CD4-positive, alpha-beta T cell (primary cell): ENCODE data around the gene AGAP1. TPM values are rescaled to one million over a fixed set of nuclear protein-coding genes. Genes with fewer than 3 reads are reported as not detected.

Source experiments
- ATAC-seq: fragments of 200-7000 bp; cut with Tn5 transposase; one replicate; pipeline ENCODE4 v1.10.0; 2022; ENCODE audit warnings: mild to moderate bottlenecking; ENCODE audit not compliant: poor library complexity
- CTCF ChIA-PET: fragments of 350-600 bp; sonication (Branson Sonifier 250); formaldehyde crosslinking; loops from one replicate; lab custom pipeline; 2021; ENCODE audit warnings: antibody characterized with exemption, inconsistent platforms; lab: Charles Lee
- POLR2A ChIA-PET: fragments of 350-600 bp; sonication (Branson Sonifier 250); formaldehyde crosslinking; loops from one replicate; lab custom pipeline; 2021; ENCODE audit warnings: antibody characterized with exemption, inconsistent platforms; lab: Charles Lee
- DNase-seq, 14 experiments: peaks; one replicate each; pipeline ENCODE4 v3.0.0-alpha.2; 2013 to 2020; ENCODE audit warnings: mixed read lengths in 2 of 14
- H3K27ac ChIP-seq, 2 donors: one replicate each; pipeline versions ENCODE4 v1.5.1 to v1.7.0; 2013; ENCODE audit warnings: low read length in 2 of 2, low read depth in 1 of 2, mild to moderate bottlenecking in 1 of 2
- H3K27me3 ChIP-seq, 2 experiments: 1 replicate in 1 of 2; 2 replicates in 1 of 2; pipeline versions ENCODE4 v1.6.1 to v1.7.0; 2013; ENCODE audit warnings: low read length in 2 of 2, control low read depth in 1 of 2, mild to moderate bottlenecking in 1 of 2, moderate library complexity in 1 of 2; ENCODE audit not compliant: insufficient read depth in 2 of 2, control insufficient read depth in 1 of 2
- H3K36me3 ChIP-seq: one replicate; pipeline ENCODE4 v1.6.1; 2013; ENCODE audit warnings: low read length, control low read depth; ENCODE audit not compliant: insufficient read depth
- H3K4me1 ChIP-seq: one replicate; pipeline ENCODE4 v1.6.1; 2013; ENCODE audit warnings: low read length, control low read depth; ENCODE audit not compliant: insufficient read depth
- H3K4me3 ChIP-seq: one replicate; pipeline ENCODE4 v1.5.1; 2013; ENCODE audit warnings: mild to moderate bottlenecking, low read length, moderate library complexity
- H3K9me3 ChIP-seq, 2 experiments: 1 replicate in 1 of 2; 2 replicates in 1 of 2; pipeline versions ENCODE4 v1.6.1 to v1.7.0; 2013; ENCODE audit warnings: low read length in 2 of 2, mild to moderate bottlenecking in 2 of 2, control low read depth in 1 of 2, moderate library complexity in 1 of 2; ENCODE audit not compliant: control insufficient read depth in 1 of 2, insufficient read depth in 1 of 2
- H3K27ac Mint-ChIP-seq: one replicate; pipeline ENCODE4 v1.8.0; 2020; ENCODE audit warnings: mixed read lengths
- H3K27me3 Mint-ChIP-seq: one replicate; pipeline ENCODE4 v1.8.0; 2021; ENCODE audit warnings: mixed read lengths
- H3K36me3 Mint-ChIP-seq: one replicate; pipeline ENCODE4 v1.8.0; 2021; ENCODE audit warnings: low read depth, mixed read lengths
- H3K4me1 Mint-ChIP-seq: one replicate; pipeline ENCODE4 v1.8.0; 2021; ENCODE audit warnings: low read depth, mixed read lengths
- H3K4me3 Mint-ChIP-seq: one replicate; pipeline ENCODE4 v1.8.0; 2020; ENCODE audit warnings: mild to moderate bottlenecking, mixed read lengths
- H3K9me3 Mint-ChIP-seq: one replicate; pipeline ENCODE4 v1.8.0; 2020; ENCODE audit warnings: mixed read lengths
- intact Hi-C, 2 experiments: fragments of 100-400 bp; cut with DNase I in 1 of 2; cut with micrococcal nuclease in 1 of 2; formaldehyde crosslinking; loops; one replicate each; pipeline versions ENCODE4 v1.15.1 to v1.9.0; 2023 to 2025; cut with DNase I, micrococcal nuclease
- total RNA-seq, 174 experiments: library from RNA in 2 of 174; stranded (reverse) in 2 of 174; gene quantifications; one replicate each; pipeline ENCODE4 v1.2.3 and lab custom pipeline; 2021 to 2026
- TF ChIP-seq, protein P1 (sequence below): fragments of 200-600 bp; IDR thresholded peaks from one replicate; pipeline ENCODE4 v1.8.0; 2022; ENCODE audit warnings: antibody characterized with exemption, mild to moderate bottlenecking

The AGAP1 gene
- total RNA-seq, 2 experiments from 2014 or later = 2.6 to 3.1 TPM

DNA sequence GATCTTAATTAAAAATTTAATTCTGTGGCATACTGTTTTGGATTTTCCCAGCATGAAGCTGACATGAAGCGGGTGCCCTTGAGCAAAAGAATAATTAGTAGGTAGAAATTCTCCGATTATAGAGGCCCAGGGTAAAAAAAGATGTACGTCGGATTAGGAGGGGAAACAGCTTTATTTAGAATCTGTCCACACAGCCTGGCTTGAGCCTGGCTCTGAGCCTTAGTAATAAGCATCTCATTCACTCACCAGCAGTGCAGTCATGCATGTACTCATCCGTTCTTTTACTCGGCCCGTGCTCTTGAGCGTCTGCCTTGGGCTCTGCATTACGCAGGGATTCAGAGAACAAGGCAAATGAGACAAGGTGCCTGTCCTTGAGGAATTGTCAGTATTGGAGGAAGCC, 219.3 kb downstream of the AGAP1 start:
- no peak overlapping the region for H3K27ac Mint-ChIP-seq
- H3K36me3 ChIP-seq = no peaks in the 10 kb centered on the region
- no peaks in the 10 kb centered on the region for H3K9me3 ChIP-seq
- no peaks in the 10 kb centered on the region for H3K9me3 Mint-ChIP-seq
- H3K4me1 Mint-ChIP-seq = no peaks in the 10 kb centered on the region
- ATAC-seq (no peak), DNase-seq (no peak)
- ChIA-PET CTCF (no interaction called here), POLR2A (no interaction called here)
- no peak overlapping the region for H3K4me3 Mint-ChIP-seq
- intact Hi-C loops = no loop called here
- TF ChIP-seq, protein P1, sequence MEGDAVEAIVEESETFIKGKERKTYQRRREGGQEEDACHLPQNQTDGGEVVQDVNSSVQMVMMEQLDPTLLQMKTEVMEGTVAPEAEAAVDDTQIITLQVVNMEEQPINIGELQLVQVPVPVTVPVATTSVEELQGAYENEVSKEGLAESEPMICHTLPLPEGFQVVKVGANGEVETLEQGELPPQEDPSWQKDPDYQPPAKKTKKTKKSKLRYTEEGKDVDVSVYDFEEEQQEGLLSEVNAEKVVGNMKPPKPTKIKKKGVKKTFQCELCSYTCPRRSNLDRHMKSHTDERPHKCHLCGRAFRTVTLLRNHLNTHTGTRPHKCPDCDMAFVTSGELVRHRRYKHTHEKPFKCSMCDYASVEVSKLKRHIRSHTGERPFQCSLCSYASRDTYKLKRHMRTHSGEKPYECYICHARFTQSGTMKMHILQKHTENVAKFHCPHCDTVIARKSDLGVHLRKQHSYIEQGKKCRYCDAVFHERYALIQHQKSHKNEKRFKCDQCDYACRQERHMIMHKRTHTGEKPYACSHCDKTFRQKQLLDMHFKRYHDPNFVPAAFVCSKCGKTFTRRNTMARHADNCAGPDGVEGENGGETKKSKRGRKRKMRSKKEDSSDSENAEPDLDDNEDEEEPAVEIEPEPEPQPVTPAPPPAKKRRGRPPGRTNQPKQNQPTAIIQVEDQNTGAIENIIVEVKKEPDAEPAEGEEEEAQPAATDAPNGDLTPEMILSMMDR = no peak
- H3K27ac ChIP-seq = no peak overlapping the region
- no peak overlapping the region for H3K4me3 ChIP-seq
- peaks cover 9% of the 10 kb centered on the region for H3K27me3 Mint-ChIP-seq
- no peaks in the 10 kb centered on the region for H3K27me3 ChIP-seq
- H3K4me1 ChIP-seq = no peaks in the 10 kb centered on the region
- no peaks in the 10 kb centered on the region for H3K36me3 Mint-ChIP-seq

DNA sequence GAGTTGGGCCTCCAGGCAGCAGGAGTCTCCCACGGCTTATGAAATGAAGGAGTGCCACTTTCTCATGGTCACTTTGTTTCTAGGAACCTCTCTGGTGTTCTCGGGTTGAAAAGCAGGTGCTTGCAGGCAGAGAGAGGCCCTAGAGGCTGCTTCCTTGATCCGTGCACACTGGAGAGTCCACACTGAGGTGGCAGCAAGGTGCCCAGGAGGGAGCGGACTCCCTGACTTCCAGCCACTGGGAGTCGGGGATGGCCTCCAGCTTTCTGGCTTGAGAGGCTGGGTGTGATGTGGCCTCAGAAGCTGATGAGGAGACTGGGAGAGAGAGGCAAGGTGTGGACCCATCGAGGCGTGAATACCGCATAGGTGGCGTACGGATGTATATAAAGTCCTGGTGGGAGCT, 221.8 kb downstream of the AGAP1 start:
- Histone ChIP-seq H3K9me3 (no peaks in the 10 kb centered on the region), H3K4me1 (no peaks in the 10 kb centered on the region), H3K4me3 (no peak overlapping the region), H3K36me3 (no peaks in the 10 kb centered on the region), H3K27me3 (no peaks in the 10 kb centered on the region), H3K27ac (no peak overlapping the region)
- Mint-ChIP-seq H3K36me3 (no peaks in the 10 kb centered on the region), H3K4me3 (no peak overlapping the region), H3K4me1 (no peaks in the 10 kb centered on the region), H3K27me3 (peaks cover 4% of the 10 kb centered on the region), H3K27ac (no peak overlapping the region), H3K9me3 (no peaks in the 10 kb centered on the region)
- CTCF ChIA-PET = no interaction called here
- ATAC-seq (no peak), DNase-seq (no peak)
- POLR2A ChIA-PET = no interaction called here
- intact Hi-C loops = no loop called here
- TF ChIP-seq, protein P1 = no peak

DNA sequence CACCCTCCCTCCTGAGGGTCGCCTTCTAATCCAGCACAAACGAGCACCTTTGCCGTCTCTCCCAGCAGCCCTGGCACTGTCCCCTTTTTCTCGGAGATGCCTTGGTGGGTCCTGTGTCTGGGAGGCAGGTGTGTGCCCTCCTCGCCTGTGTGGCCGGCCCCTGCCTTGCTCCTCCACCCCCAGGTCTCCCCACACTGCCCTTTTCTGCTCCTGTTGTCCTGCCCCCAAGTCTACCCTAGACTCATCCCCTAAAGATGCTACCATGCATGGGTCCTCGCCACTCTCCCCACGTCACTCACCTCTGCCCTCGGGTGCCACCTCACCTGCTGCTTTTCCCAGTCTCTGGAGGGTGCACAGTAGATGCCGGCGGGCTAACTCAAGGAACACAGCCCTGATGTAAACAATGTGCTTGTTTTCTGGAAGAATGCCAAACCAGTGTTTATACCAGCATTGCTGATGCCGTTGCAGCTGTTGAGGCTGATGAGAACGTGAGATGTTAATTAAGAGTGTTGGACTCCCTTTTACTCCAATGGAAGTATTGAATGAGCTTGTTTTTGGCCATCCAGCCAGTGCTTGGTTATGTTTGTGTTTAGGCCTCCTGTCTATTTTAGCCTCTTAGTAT, 223.1 kb downstream of the AGAP1 start:
- Histone ChIP-seq H3K9me3 (no peaks in the 10 kb centered on the region), H3K27me3 (no peaks in the 10 kb centered on the region), H3K36me3 (no peaks in the 10 kb centered on the region), H3K4me1 (no peaks in the 10 kb centered on the region), H3K4me3 (no peak overlapping the region), H3K27ac (no peak overlapping the region)
- Mint-ChIP-seq H3K9me3 (no peaks in the 10 kb centered on the region), H3K4me1 (no peaks in the 10 kb centered on the region), H3K4me3 (no peak overlapping the region), H3K36me3 (no peaks in the 10 kb centered on the region), H3K27ac (no peak overlapping the region), H3K27me3 (peaks cover 4% of the 10 kb centered on the region)
- CTCF ChIA-PET = no interaction called here
- ATAC-seq (no peak), DNase-seq (no peak)
- POLR2A ChIA-PET = no interaction called here
- intact Hi-C loops = no loop called here
- TF ChIP-seq, protein P1 = no peak
